GM12874 (cell line): Measurements from ENCODE around the gene NTNG1.

Experiments
- CTCF ChIP-seq: IDR thresholded peaks from 2 replicates; pipeline ENCODE4 v1.5.1; 2011; ENCODE audit warnings: low read depth, mild to moderate bottlenecking, control low read depth, low read length, moderate library complexity; ENCODE audit not compliant: insufficient read depth

NTNG1 gene

GRCh38 chr1:107413951-107414350 is 273.1 kb downstream of the NTNG1 start:
- TF ChIP-seq CTCF = no peak

- TF ChIP-seq CTCF = no peak
Measured at GRCh38 chr1:107414550-107414949, 273.7 kb downstream of the NTNG1 start.

- no peak for TF ChIP-seq CTCF
Measured at GRCh38 chr1:107415241-107415640, 274.4 kb downstream of the NTNG1 start.

- no peak for TF ChIP-seq CTCF
Measured at GRCh38 chr1:107419003-107419402, 278.2 kb downstream of the NTNG1 start.

GRCh38 chr1:107422901-107423300 is 282.1 kb downstream of the NTNG1 start:
- no peak for TF ChIP-seq CTCF

GRCh38 chr1:107430540-107431228 is 289.8 kb downstream of the NTNG1 start:
- peak; percentile 74 for TF ChIP-seq CTCF

- TF ChIP-seq CTCF = no peak
Measured at GRCh38 chr1:107432108-107432507, 291.3 kb downstream of the NTNG1 start.
